HepG2 (cell line): ENCODE data around the gene ENPP1. TPM values are rescaled to one million over a fixed set of nuclear protein-coding genes. Genes with fewer than 3 reads are reported as not detected.

Source experiments
- ATF4 ChIP-seq, 2 experiments: fragments of 450-650 bp in 1 of 2; sonication (generic) in 1 of 2; formaldehyde crosslinking; IDR thresholded peaks; 2 replicates each; pipeline versions ENCODE4 v1.5.0 to v1.8.0; 2020 to 2022; ENCODE audit warnings: mild to moderate bottlenecking in 1 of 2, missing genetic modification reagents in 1 of 2
- FOXK1 ChIP-seq: sonication (generic); formaldehyde crosslinking; IDR thresholded peaks from 2 replicates; pipeline ENCODE4 v1.4.0; 2020; ENCODE audit warnings: low read depth, missing genetic modification reagents, borderline replicate concordance
- GATAD2A ChIP-seq: IDR thresholded peaks from 2 replicates; pipeline ENCODE4 v1.6.1; 2016
- HIC2 ChIP-seq: sonication (generic); formaldehyde crosslinking; IDR thresholded peaks from 2 replicates; pipeline ENCODE4 v1.9.0; 2022; ENCODE audit warnings: low read depth, missing genetic modification reagents
- HMG20A ChIP-seq: IDR thresholded peaks from 2 replicates; pipeline ENCODE4 v1.6.1; 2016; ENCODE audit warnings: borderline replicate concordance
- HNF4G ChIP-seq, 2 experiments: sonication (generic) in 1 of 2; formaldehyde crosslinking in 1 of 2; IDR thresholded peaks; 2 replicates each; pipeline versions ENCODE4 v1.4.0 to v1.6.1; 2011 to 2020; ENCODE audit warnings: borderline replicate concordance in 2 of 2, low read depth in 2 of 2, mild to moderate bottlenecking in 2 of 2, low read length in 1 of 2, missing genetic modification reagents in 1 of 2, moderate library complexity in 1 of 2
- HOMEZ ChIP-seq: IDR thresholded peaks from 2 replicates; pipeline ENCODE4 v1.6.1; 2016; ENCODE audit warnings: low read depth
- MAX ChIP-seq: IDR thresholded peaks from 2 replicates; pipeline ENCODE4 v1.6.1; 2012; ENCODE audit warnings: inconsistent platforms
- PAXIP1 ChIP-seq: sonication (generic); formaldehyde crosslinking; conservative IDR thresholded peaks from 2 replicates; pipeline ENCODE4 v1.4.0; 2020; ENCODE audit warnings: mild to moderate bottlenecking, missing genetic modification reagents, moderate library complexity
- RARA ChIP-seq: IDR thresholded peaks from 2 replicates; pipeline ENCODE4 v1.6.1; 2016; ENCODE audit warnings: missing genetic modification reagents, missing compliant biosample characterization
- TBX2 ChIP-seq: sonication (generic); formaldehyde crosslinking; IDR thresholded peaks from 2 replicates; pipeline ENCODE4 v1.5.0; 2020; ENCODE audit warnings: missing genetic modification reagents, mild to moderate bottlenecking, borderline replicate concordance
- TCF7 ChIP-seq: sonication (generic); IDR thresholded peaks from 2 replicates; pipeline ENCODE4 v1.6.1; 2016; ENCODE audit warnings: antibody characterized with exemption, low read depth
- THAP11 ChIP-seq: IDR thresholded peaks from 2 replicates; pipeline ENCODE4 v1.6.1; 2016; ENCODE audit warnings: missing biosample characterization, missing genetic modification reagents
- ZBTB39 ChIP-seq: sonication (generic); formaldehyde crosslinking; IDR thresholded peaks from 2 replicates; pipeline ENCODE4 v1.5.0; 2020; ENCODE audit warnings: missing genetic modification reagents
- ZNF138 ChIP-seq: sonication (generic); formaldehyde crosslinking; IDR thresholded peaks from 2 replicates; pipeline ENCODE4 v1.5.0; 2020; ENCODE audit warnings: mild to moderate bottlenecking, low read depth, missing genetic modification reagents
- ZNF20 ChIP-seq: sonication (generic); formaldehyde crosslinking; IDR thresholded peaks from 2 replicates; pipeline ENCODE4 v1.4.0; 2020; ENCODE audit warnings: mild to moderate bottlenecking, moderate library complexity, missing genetic modification reagents
- ZNF598 ChIP-seq: sonication (generic); formaldehyde crosslinking; IDR thresholded peaks from 2 replicates; pipeline ENCODE4 v1.5.1; 2020; ENCODE audit warnings: mild to moderate bottlenecking, missing genetic modification reagents, borderline replicate concordance
- ZNF629 ChIP-seq: sonication (generic); formaldehyde crosslinking; conservative IDR thresholded peaks from 2 replicates; pipeline ENCODE4 v1.5.0; 2020; ENCODE audit warnings: missing genetic modification reagents
- polyA plus RNA-seq, 8 experiments: library from polyadenylated mRNA; depleted of rRNA in 3 of 8; stranded (reverse) in 7 of 8; unstranded in 1 of 8; fragments of >200 nt; fragmentation: Illumina TruSeq in 4 of 8; extraction: Trizol in 4 of 8; gene quantifications; 2 replicates each; pipeline versions ENCODE4 v1.2.1 to v1.2.3, GENCODE V29; 2011 to 2016; ENCODE audit warnings: low read depth in 4 of 8, missing spikeins in 1 of 8, mixed read lengths in 1 of 8; ENCODE audit not compliant: insufficient read depth in 1 of 8
- total RNA-seq, 5 experiments: library from RNA; depleted of rRNA; stranded (reverse); fragments of >200 nt; fragmentation: Illumina TruSeq; extraction: Trizol; gene quantifications; 2 replicates each; pipeline ENCODE4 v1.2.3, GENCODE V29; 2016; ENCODE audit warnings: low read depth in 1 of 5

Gene ENPP1
- total and polyA plus RNA-seq, 2 of the 13 experiments (the other 11 are each of a cell fraction or from before 2014, with no cell fraction given): 56.5 to 160 TPM

GRCh38 chr6:131765081-131765803, 42.6 kb upstream of the ENPP1 start (continued):
- TF ChIP-seq HNF4G (IDR thresholded peaks at IDR 0.05; ENCODE audit: borderline replicate concordance, low read depth, low read length) (0 out of 2 replicates have a peak, but pooled peaks have one; percentile 54), HNF4G (CRISPR knock-in tag; IDR thresholded peaks at IDR 0.05; ENCODE audit: borderline replicate concordance, low read depth) (no peak), ATF4 (CRISPR knock-in tag; IDR thresholded peaks at IDR 0.05) (peak in 1 of 2 experiments; percentile 12; a peak in 1 of 4 replicates), PAXIP1 (CRISPR knock-in tag) (peak; percentile 79), TBX2 (CRISPR knock-in tag) (peak; percentile 65; the same call in 1 of the 2 replicates), ZNF598 (CRISPR knock-in tag) (no peak), GATAD2A (CRISPR knock-in tag) (peak; percentile 87), ZBTB39 (CRISPR knock-in tag) (0 out of 2 replicates have a peak, but pooled peaks have one; percentile 25), TCF7 (peak; percentile 62), HOMEZ (CRISPR knock-in tag) (peak; percentile 44; the same call in 1 of the 2 replicates), MAX (peak; percentile 58; the same call in 1 of the 2 replicates), HMG20A (CRISPR knock-in tag) (peak; percentile 70), FOXK1 (CRISPR knock-in tag) (peak; percentile 62; the same call in 1 of the 2 replicates), RARA (peak; percentile 35), HIC2 (peak; percentile 41; the same call in 1 of the 2 replicates), ZNF138 (CRISPR knock-in tag) (no peak), THAP11 (CRISPR knock-in tag) (peak; percentile 39; the same call in 1 of the 2 replicates), ZNF20 (CRISPR knock-in tag) (peak; percentile 59; the same call in 1 of the 2 replicates), ZNF629 (CRISPR knock-in tag) (peak; percentile 41)
